Gastroesophageal sphincter (tissue), 4 donors: ENCODE results near the gene ZNF3. TPM values are rescaled to one million over a fixed set of nuclear protein-coding genes. Genes with fewer than 3 reads are reported as not detected.

Experiments used
- ATAC-seq: fragments of 150-250 bp; one replicate; pipeline ENCODE4 v1.9.1; 2016; ENCODE audit warnings: mild to moderate bottlenecking, moderate library complexity
- H3K27ac ChIP-seq, 4 donors: fragments of 200-600 bp; sonication (generic) in 3 of 4; 1 replicate in 3 of 4; 2 replicates in 1 of 4; pipeline ENCODE4 v1.5.1; 2016 to 2019
- H3K27me3 ChIP-seq: fragments of 200-600 bp; sonication (generic); one replicate; pipeline ENCODE4 v1.5.1; 2019
- H3K36me3 ChIP-seq, 2 donors: fragments of 200-600 bp; sonication (generic); one replicate each; pipeline ENCODE4 v1.5.1; 2019; ENCODE audit warnings: control low read depth in 1 of 2
- H3K4me1 ChIP-seq, 3 donors: fragments of 200-600 bp; sonication (generic); 1 replicate in 2 of 3; 2 replicates in 1 of 3; pipeline ENCODE4 v1.5.1; 2016 to 2019; ENCODE audit warnings: control low read depth in 2 of 3
- H3K4me3 ChIP-seq, 2 donors: fragments of 200-600 bp; sonication (generic); one replicate each; pipeline ENCODE4 v1.5.1; 2019; ENCODE audit warnings: mild to moderate bottlenecking in 1 of 2, moderate library complexity in 1 of 2
- H3K9me3 ChIP-seq, 3 donors: fragments of 200-600 bp; sonication (generic); one replicate each; pipeline ENCODE4 v1.5.1; 2017 to 2019; ENCODE audit warnings: control low read depth in 2 of 3
- EP300 ChIP-seq: sonication (generic); formaldehyde crosslinking; IDR thresholded peaks from one replicate; pipeline ENCODE4 v1.6.1; 2017; ENCODE audit warnings: antibody characterized with exemption, mild to moderate bottlenecking
- POLR2A ChIP-seq, 2 donors: fragments of 450-650 bp; IDR thresholded peaks; one replicate each; pipeline ENCODE4 v1.6.1; 2017; ENCODE audit warnings: antibody characterized with exemption in 2 of 2, mild to moderate bottlenecking in 2 of 2, moderate library complexity in 1 of 2
- POLR2AphosphoS5 ChIP-seq: sonication (generic); formaldehyde crosslinking; IDR thresholded peaks from one replicate; pipeline ENCODE4 v1.6.1; 2017; ENCODE audit warnings: antibody characterized with exemption
- WGBS, 2 donors: methylation state at CpG; one replicate each; pipeline ENCODE4 v1.1.5; 2018; ENCODE audit warnings: low coverage in 1 of 2; 5-methylcytosine and 5-hydroxymethylcytosine counted together
- total RNA-seq, 4 donors: library from RNA; depleted of rRNA; stranded (reverse); fragments of >200 nt; gene quantifications; one replicate each; pipeline ENCODE4 v1.1.0, GENCODE V29; 2016
- TF ChIP-seq, protein P1 (sequence below), 4 experiments: fragments of 200-600 bp in 2 of 4; fragments of 450-650 bp in 2 of 4; sonication (generic) in 1 of 4; IDR thresholded peaks; one replicate each; pipeline ENCODE4 v1.5.1; 2017 to 2019; ENCODE audit warnings: antibody characterized with exemption in 4 of 4, mild to moderate bottlenecking in 2 of 4, moderate library complexity in 2 of 4

ZNF3 gene
- total RNA-seq, 4 donors from 2014 or later: 18.9 to 30.2 (median 20.6) TPM

GRCh38 chr7:100082978-100083377 lies 1.5 kb upstream of the ZNF3 start:
- Histone ChIP-seq H3K27ac (peak overlapping the region in 3 of 4 donors; percentile 84 to 90 (median 88)), H3K36me3 (peaks cover 0 to 23% of the 10 kb centered on the region in 2 donors), H3K27me3 (no peaks in the 10 kb centered on the region), H3K9me3 (no peaks in the 10 kb centered on the region), H3K4me3 (no peak overlapping the region), H3K4me1 (peaks cover 0 to 46% (median 26%) of the 10 kb centered on the region in 3 donors)
- TF ChIP-seq POLR2A (IDR thresholded peaks at IDR 0.05): no peak
- ATAC-seq: no peak
- WGBS, 2 donors: 55% methylated on average over 4 of the region's 4 CpGs; no CpG with 5 or more reads in 1 of the 2 donors

GRCh38 chr7:100080907-100081534 lies 502 bp downstream of the ZNF3 start:
- 0 to 1% methylated on average over 5 to 10 of the region's 34 CpGs for WGBS, 2 donors
- Histone ChIP-seq H3K4me3 (peak overlapping the region; percentile 59 to 76), H3K36me3 (peaks cover 0 to 42% of the 10 kb centered on the region in 2 donors), H3K27me3 (no peaks in the 10 kb centered on the region), H3K4me1 (peaks cover 0 to 47% (median 22%) of the 10 kb centered on the region in 3 donors), H3K9me3 (no peaks in the 10 kb centered on the region), H3K27ac (peak overlapping the region; percentile 41 to 90 (median 86))
- TF ChIP-seq EP300 (no peak), POLR2A (IDR thresholded peaks at IDR 0.05) (no peak), POLR2AphosphoS5 (no peak)
- TF ChIP-seq, protein P1, sequence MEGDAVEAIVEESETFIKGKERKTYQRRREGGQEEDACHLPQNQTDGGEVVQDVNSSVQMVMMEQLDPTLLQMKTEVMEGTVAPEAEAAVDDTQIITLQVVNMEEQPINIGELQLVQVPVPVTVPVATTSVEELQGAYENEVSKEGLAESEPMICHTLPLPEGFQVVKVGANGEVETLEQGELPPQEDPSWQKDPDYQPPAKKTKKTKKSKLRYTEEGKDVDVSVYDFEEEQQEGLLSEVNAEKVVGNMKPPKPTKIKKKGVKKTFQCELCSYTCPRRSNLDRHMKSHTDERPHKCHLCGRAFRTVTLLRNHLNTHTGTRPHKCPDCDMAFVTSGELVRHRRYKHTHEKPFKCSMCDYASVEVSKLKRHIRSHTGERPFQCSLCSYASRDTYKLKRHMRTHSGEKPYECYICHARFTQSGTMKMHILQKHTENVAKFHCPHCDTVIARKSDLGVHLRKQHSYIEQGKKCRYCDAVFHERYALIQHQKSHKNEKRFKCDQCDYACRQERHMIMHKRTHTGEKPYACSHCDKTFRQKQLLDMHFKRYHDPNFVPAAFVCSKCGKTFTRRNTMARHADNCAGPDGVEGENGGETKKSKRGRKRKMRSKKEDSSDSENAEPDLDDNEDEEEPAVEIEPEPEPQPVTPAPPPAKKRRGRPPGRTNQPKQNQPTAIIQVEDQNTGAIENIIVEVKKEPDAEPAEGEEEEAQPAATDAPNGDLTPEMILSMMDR (IDR thresholded peaks at IDR 0.05): no peak
- ATAC-seq: no peak

DNA sequence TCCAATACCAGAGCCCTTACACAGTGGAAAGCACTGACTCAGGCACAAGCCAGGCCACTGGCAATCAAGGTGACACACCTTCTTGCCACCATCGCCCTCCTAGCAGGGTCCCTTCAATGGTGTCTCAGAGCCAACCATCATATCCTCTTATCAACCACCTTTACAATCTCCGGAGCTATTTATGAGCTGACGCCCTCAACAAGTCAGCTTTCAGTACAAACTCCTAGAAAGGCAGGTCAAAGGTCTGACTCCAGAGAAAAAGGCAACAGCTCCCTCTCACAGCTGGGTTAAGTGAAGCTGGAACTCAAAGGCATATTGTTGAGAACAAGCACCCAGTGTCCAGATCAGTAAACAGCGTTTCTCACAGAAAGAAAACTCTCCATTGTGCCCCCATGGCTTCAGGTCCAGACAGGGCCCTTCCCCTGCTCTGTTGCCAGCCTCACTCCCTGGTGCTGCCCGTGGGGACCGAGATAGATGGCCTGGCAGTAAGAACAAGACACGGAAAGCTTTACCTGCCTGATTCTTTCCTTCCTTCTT lies 2.4 kb downstream of the ZNF3 start:
- no peaks in the 10 kb centered on the region for H3K27me3 ChIP-seq
- WGBS, 2 donors: 53 to 70% methylated on average over 2 to 7 of the region's 7 CpGs
- no peak overlapping the region for H3K4me3 ChIP-seq
- H3K4me1 ChIP-seq: peaks cover 0 to 47% (median 22%) of the 10 kb centered on the region in 3 donors
- no peak for ATAC-seq
- TF ChIP-seq, protein P1 (IDR thresholded peaks at IDR 0.05): no peak
- TF ChIP-seq EP300 (no peak), POLR2AphosphoS5 (no peak), POLR2A (IDR thresholded peaks at IDR 0.05) (no peak)
- no peaks in the 10 kb centered on the region for H3K9me3 ChIP-seq
- H3K27ac ChIP-seq: no peak overlapping the region
- H3K36me3 ChIP-seq: peaks cover 0 to 61% of the 10 kb centered on the region in 2 donors

DNA sequence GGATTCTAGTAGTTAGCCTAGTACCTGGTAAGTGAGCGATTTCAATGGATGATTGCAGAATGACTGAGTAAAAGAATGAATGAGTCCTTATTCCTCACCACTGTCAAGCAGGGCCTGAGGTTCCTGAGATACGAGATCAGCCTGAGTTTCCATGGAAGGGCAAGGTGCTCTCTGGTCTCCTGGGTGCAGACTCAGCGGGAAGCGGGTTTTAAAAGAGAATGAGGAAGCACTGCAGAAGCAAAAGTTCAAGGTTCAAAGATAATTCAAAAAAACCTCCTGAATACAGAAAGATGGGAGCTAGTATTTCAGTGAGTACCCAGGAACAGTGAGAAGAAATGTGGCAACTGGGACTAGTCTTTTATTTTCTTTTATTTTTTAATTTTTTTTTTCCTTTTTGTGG lies 4.3 kb downstream of the ZNF3 start:
- Histone ChIP-seq H3K4me3 (no peak overlapping the region), H3K27me3 (no peaks in the 10 kb centered on the region), H3K9me3 (peaks cover 0 to 6% (median 0%) of the 10 kb centered on the region in 3 donors), H3K36me3 (peaks cover 5 to 80% of the 10 kb centered on the region in 2 donors), H3K27ac (no peak overlapping the region), H3K4me1 (peaks cover 0 to 39% (median 22%) of the 10 kb centered on the region in 3 donors)
- no peak for TF ChIP-seq EP300
- no peak for TF ChIP-seq POLR2A (IDR thresholded peaks at IDR 0.05)
- no peak for TF ChIP-seq POLR2AphosphoS5
- TF ChIP-seq, protein P1 (IDR thresholded peaks at IDR 0.05): no peak
- 84 to 88% methylated on average over 4 of the region's 4 CpGs for WGBS, 2 donors
- ATAC-seq: no peak

- H3K27ac ChIP-seq: no peak overlapping the region
- H3K4me3 ChIP-seq: no peak overlapping the region
- no peaks in the 10 kb centered on the region for H3K27me3 ChIP-seq
- ATAC-seq: no peak
- H3K36me3 ChIP-seq: peaks cover 15 to 98% of the 10 kb centered on the region in 2 donors
- peaks cover 0 to 28% (median 13%) of the 10 kb centered on the region in 3 donors for H3K4me1 ChIP-seq
- TF ChIP-seq POLR2AphosphoS5: no peak
- TF ChIP-seq, protein P1 (IDR thresholded peaks at IDR 0.05): no peak
- TF ChIP-seq EP300: no peak
- no peak for TF ChIP-seq POLR2A (IDR thresholded peaks at IDR 0.05)
- H3K9me3 ChIP-seq: peaks cover 0 to 24% (median 0%) of the 10 kb centered on the region in 3 donors
- WGBS, 2 donors: 92% methylated on average over 5 of the region's 6 CpGs; no CpG with 5 or more reads in 1 of the 2 donors
Observed at GRCh38 chr7:100075418-100075817, 6.1 kb downstream of the ZNF3 start.
